Measurements from ENCODE around the gene TCF3. TPM values are rescaled to one million over a fixed set of nuclear protein-coding genes. Genes with fewer than 3 reads are reported as not detected.
"Not testable (repeated sequence)": the region's sequence is repeated elsewhere in the genome, so short reads cannot be mapped to it uniquely, and the experiment has no call there.

TCF3 gene
- total RNA-seq, 1 donor: 55.0 TPM

DNA sequence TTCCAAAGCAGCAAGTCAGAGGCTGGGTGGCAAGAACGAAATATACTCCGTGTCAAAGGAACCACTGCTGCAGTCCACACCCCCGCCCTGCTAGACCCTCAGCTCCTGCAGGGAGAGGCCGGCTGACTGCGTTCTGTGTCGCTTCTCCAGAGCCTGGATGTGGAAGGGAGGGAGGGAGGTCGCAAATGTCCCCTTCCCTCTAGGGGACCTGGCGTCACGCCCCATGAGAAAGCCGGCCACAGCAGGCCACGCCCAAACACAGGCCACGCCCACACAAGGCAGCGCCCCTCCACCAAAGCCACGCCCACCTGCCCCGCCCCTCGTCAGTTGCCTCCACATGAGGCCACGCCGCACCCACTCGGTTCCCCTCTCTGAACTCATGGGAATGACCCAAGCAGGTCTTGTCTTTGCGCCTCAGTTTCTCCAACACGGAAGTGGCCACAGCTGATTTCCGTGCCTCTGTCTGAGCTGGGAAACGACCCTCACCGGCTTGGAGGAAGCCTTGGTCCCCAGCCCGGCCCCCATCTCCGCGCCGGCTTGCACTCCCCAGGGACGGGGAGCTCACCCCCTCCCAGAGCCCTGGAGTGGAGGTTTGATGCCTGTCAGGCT is 38.4 kb upstream of the TCF3 start:
- Histone ChIP-seq H3K79me2 (ENCODE audit: insufficient read depth, low read length) (no peaks in the 10 kb centered on the region), H4K20me1 (ENCODE audit: insufficient read depth, low read length) (no peaks in the 10 kb centered on the region), H3K4me3 (ENCODE audit: insufficient read depth, low read length) (no peak overlapping the region), H3K27ac (ENCODE audit: low read depth, low read length) (no peak overlapping the region), H3K4me1 (ENCODE audit: insufficient read depth, low read length) (no peaks in the 10 kb centered on the region), H3K27me3 (ENCODE audit: insufficient read depth, low read length) (peaks cover 10% of the 10 kb centered on the region), H3K9me3 (ENCODE audit: low read depth, low read length) (no peaks in the 10 kb centered on the region), H3K4me2 (ENCODE audit: insufficient read depth, low read length) (no peak overlapping the region), H2AFZ (ENCODE audit: low read length) (no peak overlapping the region), H3K36me3 (ENCODE audit: insufficient read depth, low read length) (no peaks in the 10 kb centered on the region)
- DNase-seq (ENCODE audit: insufficient read length, low spot score, missing footprints): peak; percentile 82
- TF ChIP-seq, protein P1, sequence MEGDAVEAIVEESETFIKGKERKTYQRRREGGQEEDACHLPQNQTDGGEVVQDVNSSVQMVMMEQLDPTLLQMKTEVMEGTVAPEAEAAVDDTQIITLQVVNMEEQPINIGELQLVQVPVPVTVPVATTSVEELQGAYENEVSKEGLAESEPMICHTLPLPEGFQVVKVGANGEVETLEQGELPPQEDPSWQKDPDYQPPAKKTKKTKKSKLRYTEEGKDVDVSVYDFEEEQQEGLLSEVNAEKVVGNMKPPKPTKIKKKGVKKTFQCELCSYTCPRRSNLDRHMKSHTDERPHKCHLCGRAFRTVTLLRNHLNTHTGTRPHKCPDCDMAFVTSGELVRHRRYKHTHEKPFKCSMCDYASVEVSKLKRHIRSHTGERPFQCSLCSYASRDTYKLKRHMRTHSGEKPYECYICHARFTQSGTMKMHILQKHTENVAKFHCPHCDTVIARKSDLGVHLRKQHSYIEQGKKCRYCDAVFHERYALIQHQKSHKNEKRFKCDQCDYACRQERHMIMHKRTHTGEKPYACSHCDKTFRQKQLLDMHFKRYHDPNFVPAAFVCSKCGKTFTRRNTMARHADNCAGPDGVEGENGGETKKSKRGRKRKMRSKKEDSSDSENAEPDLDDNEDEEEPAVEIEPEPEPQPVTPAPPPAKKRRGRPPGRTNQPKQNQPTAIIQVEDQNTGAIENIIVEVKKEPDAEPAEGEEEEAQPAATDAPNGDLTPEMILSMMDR (IDR thresholded peaks at IDR 0.05; ENCODE audit: extremely low read depth, low read depth, low read length): no peak

DNA sequence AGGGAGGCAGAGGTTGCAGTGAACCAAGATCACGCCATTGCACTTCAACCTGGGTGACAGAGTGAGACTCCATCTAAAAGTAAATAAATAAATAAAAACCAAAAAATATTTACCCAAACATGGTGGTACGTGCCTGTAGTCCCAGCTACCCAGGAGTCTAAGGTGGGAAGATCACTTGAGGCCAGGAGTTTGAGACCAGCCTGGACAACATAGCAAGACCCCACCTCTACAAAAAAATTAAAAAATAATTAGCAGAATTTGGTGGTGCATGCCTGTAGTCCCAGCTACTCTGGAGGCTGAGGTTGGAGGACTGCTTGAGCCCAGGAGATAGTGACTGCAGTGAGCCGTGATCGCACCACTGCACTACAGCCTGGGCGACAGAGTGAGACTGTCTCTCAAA is 33.4 kb upstream of the TCF3 start:
- not testable (repeated sequence) for H3K27me3 ChIP-seq (ENCODE audit: insufficient read depth, low read length); H3K4me1 ChIP-seq (ENCODE audit: insufficient read depth, low read length); DNase-seq (ENCODE audit: insufficient read length, low spot score, missing footprints); H2AFZ ChIP-seq (ENCODE audit: low read length); H3K79me2 ChIP-seq (ENCODE audit: insufficient read depth, low read length); H4K20me1 ChIP-seq (ENCODE audit: insufficient read depth, low read length); H3K4me3 ChIP-seq (ENCODE audit: insufficient read depth, low read length); H3K36me3 ChIP-seq (ENCODE audit: insufficient read depth, low read length); H3K4me2 ChIP-seq (ENCODE audit: insufficient read depth, low read length); H3K9me3 ChIP-seq (ENCODE audit: low read depth, low read length); H3K27ac ChIP-seq (ENCODE audit: low read depth, low read length)

DNA sequence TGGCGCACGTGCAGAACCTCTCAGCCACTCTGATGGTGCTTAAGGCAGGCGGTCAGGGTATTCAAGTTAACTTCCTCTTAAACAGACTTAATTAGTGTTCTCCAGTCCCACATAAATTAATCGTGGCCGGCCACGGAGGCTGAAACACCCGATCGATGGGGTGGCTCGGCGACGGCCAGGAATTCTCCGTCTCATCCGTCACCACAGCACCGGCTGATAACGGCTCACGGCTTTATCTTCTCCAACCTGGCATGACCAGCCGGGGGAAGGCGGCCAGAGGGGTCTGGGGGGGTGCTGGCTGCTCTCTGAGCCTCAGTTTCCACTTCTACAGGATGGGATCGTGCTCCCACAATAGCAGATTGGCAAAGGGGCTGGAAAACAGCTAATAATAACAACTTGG is 32.6 kb upstream of the TCF3 start:
- peaks cover 5% of the 10 kb centered on the region for H3K27me3 ChIP-seq (ENCODE audit: insufficient read depth, low read length)
- no peak for DNase-seq (ENCODE audit: insufficient read length, low spot score, missing footprints)
- no peak overlapping the region for H3K27ac ChIP-seq (ENCODE audit: low read depth, low read length)
- no peak overlapping the region for H3K4me2 ChIP-seq (ENCODE audit: insufficient read depth, low read length)
- no peaks in the 10 kb centered on the region for H4K20me1 ChIP-seq (ENCODE audit: insufficient read depth, low read length)
- H3K79me2 ChIP-seq (ENCODE audit: insufficient read depth, low read length): no peaks in the 10 kb centered on the region
- H3K4me1 ChIP-seq (ENCODE audit: insufficient read depth, low read length): no peaks in the 10 kb centered on the region
- H3K36me3 ChIP-seq (ENCODE audit: insufficient read depth, low read length): no peaks in the 10 kb centered on the region
- H3K9me3 ChIP-seq (ENCODE audit: low read depth, low read length): no peaks in the 10 kb centered on the region
- H3K4me3 ChIP-seq (ENCODE audit: insufficient read depth, low read length): no peak overlapping the region
- TF ChIP-seq, protein P1 (IDR thresholded peaks at IDR 0.05; ENCODE audit: extremely low read depth, low read depth, low read length): no peak
- no peak overlapping the region for H2AFZ ChIP-seq (ENCODE audit: low read length)

DNA sequence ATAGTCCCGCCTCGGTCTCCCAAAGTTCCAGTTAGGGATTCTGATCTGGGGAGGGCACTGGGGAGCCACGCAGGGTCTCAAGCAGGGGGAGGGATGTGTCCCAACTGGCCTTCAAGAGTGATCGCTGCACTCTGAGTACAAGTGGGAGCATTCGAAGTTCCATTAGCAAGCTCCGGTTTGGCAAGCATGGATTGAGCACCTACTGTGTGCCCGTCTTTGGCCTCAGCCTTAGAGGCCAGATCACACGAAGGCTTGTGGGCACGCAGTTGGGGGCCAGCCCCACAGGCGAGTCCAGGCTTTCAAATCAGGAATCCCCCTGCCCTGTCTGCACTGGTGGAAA is 32.1 kb upstream of the TCF3 start:
- peaks cover 5% of the 10 kb centered on the region for H3K27me3 ChIP-seq (ENCODE audit: insufficient read depth, low read length)
- no peak overlapping the region for H3K27ac ChIP-seq (ENCODE audit: low read depth, low read length)

More for the DNA sequence above, 32.1 kb upstream of the TCF3 start:
- Histone ChIP-seq H3K4me2 (ENCODE audit: insufficient read depth, low read length) (no peak overlapping the region), H2AFZ (ENCODE audit: low read length) (no peak overlapping the region), H3K79me2 (ENCODE audit: insufficient read depth, low read length) (no peaks in the 10 kb centered on the region), H4K20me1 (ENCODE audit: insufficient read depth, low read length) (no peaks in the 10 kb centered on the region), H3K4me3 (ENCODE audit: insufficient read depth, low read length) (no peak overlapping the region), H3K9me3 (ENCODE audit: low read depth, low read length) (no peaks in the 10 kb centered on the region), H3K4me1 (ENCODE audit: insufficient read depth, low read length) (no peaks in the 10 kb centered on the region), H3K36me3 (ENCODE audit: insufficient read depth, low read length) (no peaks in the 10 kb centered on the region)
- no peak for DNase-seq (ENCODE audit: insufficient read length, low spot score, missing footprints)
- TF ChIP-seq, protein P1 (IDR thresholded peaks at IDR 0.05; ENCODE audit: extremely low read depth, low read depth, low read length): no peak

Measured in osteoblast (primary cell).